Fibroblast of mammary gland (primary cell): ENCODE measurements around the gene ENO2.
"Not testable (repeated sequence)": the region's sequence is repeated elsewhere in the genome, so short reads cannot be mapped to it uniquely, and the experiment has no call there.

Experiments
- DNase-seq: peaks from one replicate; pipeline ENCODE4 v3.0.0-alpha.2; 2010; ENCODE audit warnings: low read depth
- H3K4me3 ChIP-seq: 2 replicates; pipeline ENCODE4 v1.5.1; 2011; ENCODE audit warnings: low read depth, mild to moderate bottlenecking, low read length, moderate library complexity; ENCODE audit not compliant: control insufficient read depth
- CTCF ChIP-seq: conservative IDR thresholded peaks from 2 replicates; pipeline ENCODE4 v1.5.1; 2011; ENCODE audit warnings: low read depth, low read length, inconsistent platforms; ENCODE audit not compliant: control insufficient read depth, insufficient read depth

Gene ENO2

GRCh38 chr12:6883252-6883651 is 31.1 kb upstream of the ENO2 start:
- DNase-seq, result no peak
- no peak for TF ChIP-seq CTCF
- H3K4me3 ChIP-seq, result no peak overlapping the region

GRCh38 chr12:6883683-6884082 is 30.7 kb upstream of the ENO2 start:
- DNase-seq, result no peak
- TF ChIP-seq CTCF, result no peak
- no peak overlapping the region for H3K4me3 ChIP-seq

GRCh38 chr12:6884539-6884938 is 29.8 kb upstream of the ENO2 start:
- no peak for TF ChIP-seq CTCF
- no peak overlapping the region for H3K4me3 ChIP-seq
- DNase-seq, result no peak

- H3K4me3 ChIP-seq, DNase-seq: not testable (repeated sequence)
These were observed 28.0 kb upstream of the ENO2 start for GRCh38 chr12:6886206-6886999.

- TF ChIP-seq CTCF, result no peak
- DNase-seq, result no peak
- H3K4me3 ChIP-seq, result no peak overlapping the region
These were observed 26.9 kb upstream of the ENO2 start for GRCh38 chr12:6887460-6887859.

GRCh38 chr12:6888360-6888759 is 26.0 kb upstream of the ENO2 start:
- no peak for TF ChIP-seq CTCF
- H3K4me3 ChIP-seq, result no peak overlapping the region
- no peak for DNase-seq

- not testable (repeated sequence) for H3K4me3 ChIP-seq, DNase-seq
These were observed 25.6 kb upstream of the ENO2 start for GRCh38 chr12:6888794-6889193.

- not testable (repeated sequence) for DNase-seq, H3K4me3 ChIP-seq
These were observed 24.4 kb upstream of the ENO2 start for GRCh38 chr12:6889775-6890573.
